GM18907 (cell line): ENCODE results near the gene MEI4.
"Not testable (repeated sequence)": the region's sequence is repeated elsewhere in the genome, so short reads cannot be mapped to it uniquely, and the experiment has no call there.

Source experiments
- ATAC-seq: cut with Tn5 transposase; IDR thresholded peaks from one replicate; pipeline ENCODE4 v1.9.1; 2021; ENCODE audit warnings: mild to moderate bottlenecking, moderate library complexity; ENCODE audit not compliant: unreplicated experiment

MEI4 gene

GRCh38 chr6:77652739-77653138 is at the start of gene MEI4:
MEI4 (plus strand) TSS chr6:77653039; CDS start chr6:77690672, 37,633 bp downstream.
- ATAC-seq: no peak

DNA sequence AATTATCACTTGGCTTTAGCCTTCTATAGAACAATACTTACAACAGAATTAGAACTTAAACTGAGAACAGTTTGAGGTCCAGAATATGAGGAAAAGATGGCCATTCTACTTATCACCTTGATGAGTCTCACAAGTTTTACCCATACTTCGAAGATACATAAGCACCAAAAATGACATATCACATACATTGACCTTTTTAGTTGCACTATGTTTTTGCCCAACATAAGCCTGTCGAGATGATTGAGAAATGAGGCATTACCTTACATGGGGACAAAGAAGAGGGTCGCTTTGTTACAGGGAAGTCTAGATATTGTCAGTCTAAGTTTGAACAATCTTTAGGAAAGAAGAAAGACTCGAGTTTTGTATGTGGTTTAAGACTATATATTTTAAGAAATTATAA is 48.4 kb upstream of the MEI4 start:
- no peak for ATAC-seq

DNA sequence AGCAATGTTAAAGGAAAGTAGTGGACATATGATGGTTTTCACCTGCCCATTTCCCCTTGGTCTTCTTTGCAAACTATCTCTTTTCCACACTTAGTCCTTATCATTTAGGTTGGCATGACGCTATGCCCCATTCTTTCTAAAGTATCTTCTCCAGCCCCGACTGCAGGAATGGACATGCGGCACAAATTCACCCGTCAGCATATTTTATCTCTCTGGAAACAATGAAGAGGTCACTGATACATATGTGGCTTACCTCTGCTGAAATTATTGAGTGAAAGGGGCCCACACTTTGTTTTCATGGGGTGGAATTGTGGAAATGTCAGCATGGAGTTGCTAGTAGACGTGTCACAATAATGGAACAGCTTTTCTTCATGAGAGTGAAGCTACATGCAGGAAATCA is 45.8 kb upstream of the MEI4 start:
- ATAC-seq: no peak

DNA sequence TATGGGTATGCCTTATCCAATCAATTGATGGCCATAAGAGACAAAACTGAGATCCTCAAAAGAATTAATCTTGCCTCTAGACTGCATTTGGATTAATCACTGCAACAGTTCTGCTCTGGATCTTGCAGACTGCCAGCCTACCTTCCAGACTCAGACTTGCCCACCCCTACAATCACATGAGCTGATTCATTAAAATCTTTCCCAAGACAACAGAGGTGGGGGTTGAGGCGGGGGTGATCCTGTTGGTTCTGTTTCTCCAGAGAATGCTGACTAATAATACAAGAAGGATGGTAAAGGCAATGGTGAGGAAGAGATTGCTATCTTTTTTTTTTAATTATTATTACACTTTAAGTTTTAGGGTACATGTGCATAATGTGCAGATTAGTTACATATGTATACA is 43.7 kb upstream of the MEI4 start:
- ATAC-seq: no peak

DNA sequence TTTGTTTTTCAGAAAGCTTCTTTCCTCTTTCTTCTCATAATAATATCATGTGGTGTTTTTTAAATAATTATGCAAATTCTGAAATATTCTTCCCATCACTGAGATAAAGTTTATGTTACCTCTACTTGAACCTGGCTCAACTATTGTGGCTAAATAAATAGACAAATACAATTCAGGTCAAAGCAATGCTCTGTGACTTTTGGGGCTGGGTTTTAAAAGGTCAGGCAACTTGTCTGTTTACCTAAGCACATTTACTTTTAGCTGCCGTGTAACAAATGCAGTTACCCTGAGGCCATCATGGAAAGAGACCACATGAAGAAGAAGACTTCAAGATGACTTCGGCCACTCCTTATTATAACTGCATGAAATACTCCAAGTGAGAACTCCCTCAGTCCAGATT is 33.7 kb upstream of the MEI4 start:
- no peak for ATAC-seq

- peak; percentile 61 for ATAC-seq
These were observed 32.5 kb upstream of the MEI4 start for GRCh38 chr6:77620278-77620882.

- ATAC-seq: no peak
These were observed 28.3 kb upstream of the MEI4 start for GRCh38 chr6:77624515-77624914.

- ATAC-seq: no peak
These were observed 26.4 kb upstream of the MEI4 start for GRCh38 chr6:77626426-77626825.

DNA sequence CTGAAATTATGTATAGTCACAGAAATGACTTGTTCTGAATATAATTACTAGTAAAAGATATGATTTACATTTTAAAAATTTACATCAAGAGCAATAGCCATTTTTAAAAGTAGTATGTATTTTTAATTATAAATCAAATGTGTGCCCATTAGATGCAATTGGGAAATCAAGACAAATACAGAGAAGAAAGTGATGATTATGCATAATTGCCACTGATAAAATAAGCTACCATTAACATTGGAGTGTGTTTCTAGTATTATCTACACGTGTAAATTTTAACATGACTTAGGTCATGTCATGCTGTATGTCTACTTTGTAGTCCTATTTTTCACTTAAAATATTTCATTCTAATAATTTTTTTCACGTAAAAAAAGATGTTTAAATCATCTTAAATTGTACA is 22.8 kb upstream of the MEI4 start:
- ATAC-seq: no peak

- ATAC-seq: no peak
These were observed 19.4 kb upstream of the MEI4 start for GRCh38 chr6:77633471-77633870.

DNA sequence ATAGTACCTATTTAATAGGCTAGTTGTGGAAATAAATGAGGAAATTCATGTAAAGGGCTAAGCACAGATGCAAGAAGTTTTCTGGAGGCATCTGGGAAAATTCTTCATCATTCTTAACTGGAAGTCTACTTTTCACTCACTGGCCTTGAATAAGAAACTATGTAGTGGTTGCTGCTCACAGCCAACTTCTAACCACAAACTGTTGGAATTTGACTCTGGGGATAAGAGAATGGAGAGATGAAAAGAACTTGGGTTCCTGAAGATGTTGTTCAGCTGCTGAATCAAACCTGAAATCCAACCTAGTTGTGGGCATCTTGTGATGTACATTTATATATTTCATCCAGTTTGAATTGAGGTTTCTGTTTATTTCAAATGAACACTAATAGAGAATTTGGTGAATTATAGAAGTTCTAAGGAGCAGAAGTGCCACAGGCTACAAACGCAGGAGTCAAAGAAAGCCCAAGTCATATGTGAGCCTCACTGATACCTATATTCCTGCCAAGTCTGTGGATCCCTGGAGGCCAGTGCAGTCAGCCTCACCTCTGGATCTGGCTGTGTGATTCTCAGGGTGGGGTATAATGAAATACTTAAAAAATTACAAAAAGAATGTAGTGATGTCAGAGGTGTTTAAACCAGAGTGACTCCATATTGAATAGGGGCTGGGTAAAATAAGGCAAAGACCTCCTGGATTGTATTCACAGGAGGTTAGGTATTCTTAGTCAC is 18.7 kb upstream of the MEI4 start:
- no peak for ATAC-seq

DNA sequence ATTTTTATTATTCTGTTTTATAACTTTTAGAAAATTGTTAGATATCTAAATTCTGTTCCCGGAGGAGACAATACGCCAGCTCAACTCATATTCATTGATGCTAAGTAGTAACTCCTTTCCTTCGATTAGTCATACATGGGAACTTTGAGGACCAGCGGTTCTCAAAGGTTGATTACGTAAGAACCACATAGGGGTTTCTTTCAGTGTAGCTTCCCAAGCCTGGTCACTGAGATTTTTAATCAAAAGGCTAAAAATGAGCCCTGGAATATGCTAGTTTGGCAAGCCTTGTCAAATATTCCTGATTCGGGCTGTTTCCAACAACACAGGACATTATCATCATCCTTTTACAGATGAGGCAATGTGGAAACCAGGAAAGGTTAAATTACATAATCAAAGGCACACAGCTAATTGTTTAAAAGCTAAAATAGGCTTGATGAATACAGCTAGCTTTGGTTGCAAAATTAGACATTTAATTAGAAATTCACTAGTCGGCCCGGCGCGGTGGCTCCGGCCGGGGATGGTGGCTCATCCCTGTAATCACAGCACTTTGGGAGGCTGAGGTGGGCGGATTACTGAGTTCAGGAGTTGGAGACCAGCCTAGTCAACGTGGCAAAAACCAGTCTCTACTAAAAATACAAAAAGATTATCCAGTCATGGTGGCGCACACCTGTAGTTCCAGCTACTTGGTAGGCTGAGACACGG is 14.6 kb upstream of the MEI4 start:
- ATAC-seq: no peak

DNA sequence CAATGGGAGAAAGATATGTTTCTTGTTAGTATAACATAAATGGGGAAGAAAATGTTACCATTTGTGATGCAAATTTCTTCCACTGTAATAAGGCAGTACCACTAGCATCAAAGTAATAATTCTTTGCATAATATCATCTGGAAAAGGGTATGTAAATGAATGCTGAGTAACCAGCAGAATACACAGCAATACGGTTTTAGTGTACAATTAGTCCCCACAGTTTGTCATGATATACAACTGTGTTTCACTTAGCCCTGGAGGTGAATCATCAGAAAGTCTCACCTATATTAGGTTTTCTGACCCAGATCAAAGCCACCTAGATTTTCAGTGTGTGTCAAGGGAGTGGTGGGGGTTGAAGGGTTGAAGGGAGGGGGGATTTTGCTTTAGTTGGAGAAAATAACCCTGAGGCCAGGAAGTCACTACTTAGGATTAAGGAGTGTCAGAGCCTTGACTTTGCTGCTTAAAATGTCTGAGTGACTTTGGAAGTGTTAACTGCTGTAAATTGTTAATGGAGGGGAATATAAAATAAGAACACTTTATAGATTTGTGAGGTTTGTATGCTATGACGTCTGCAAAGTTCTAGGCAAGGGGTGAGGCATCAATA is 8.6 kb upstream of the MEI4 start:
- ATAC-seq: no peak

DNA sequence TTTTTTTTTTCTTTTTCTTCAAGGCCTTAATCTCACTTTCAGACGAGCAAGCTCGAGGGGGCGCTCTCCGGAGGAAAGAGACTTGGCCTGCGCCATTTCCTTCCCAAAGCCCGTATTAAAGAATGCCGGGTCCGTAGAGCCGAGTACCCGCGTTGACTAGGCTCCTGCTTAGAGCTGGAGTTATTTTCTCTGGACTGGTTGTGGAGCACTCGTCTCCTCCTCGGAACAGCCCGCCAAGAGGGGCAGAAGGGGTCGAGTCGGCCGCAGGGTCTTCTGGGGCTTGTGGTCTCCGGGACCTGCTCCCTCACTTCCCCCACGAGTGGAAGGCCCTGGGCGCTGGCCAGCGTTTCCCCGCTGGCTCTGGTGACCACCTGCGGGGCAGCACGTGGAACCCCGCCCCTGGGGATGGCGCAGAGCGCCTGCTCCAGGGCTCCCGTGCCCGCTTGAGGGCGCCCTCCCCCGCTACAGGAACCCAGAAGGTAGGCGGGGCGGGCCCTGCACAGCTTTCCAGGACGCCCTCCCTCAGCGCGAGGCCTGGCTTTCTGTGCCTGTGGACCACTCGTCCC is 2.7 kb upstream of the MEI4 start:
- ATAC-seq: no peak

GRCh38 chr6:77653816-77654215 is 977 bp downstream of the MEI4 start:
- no peak for ATAC-seq

DNA sequence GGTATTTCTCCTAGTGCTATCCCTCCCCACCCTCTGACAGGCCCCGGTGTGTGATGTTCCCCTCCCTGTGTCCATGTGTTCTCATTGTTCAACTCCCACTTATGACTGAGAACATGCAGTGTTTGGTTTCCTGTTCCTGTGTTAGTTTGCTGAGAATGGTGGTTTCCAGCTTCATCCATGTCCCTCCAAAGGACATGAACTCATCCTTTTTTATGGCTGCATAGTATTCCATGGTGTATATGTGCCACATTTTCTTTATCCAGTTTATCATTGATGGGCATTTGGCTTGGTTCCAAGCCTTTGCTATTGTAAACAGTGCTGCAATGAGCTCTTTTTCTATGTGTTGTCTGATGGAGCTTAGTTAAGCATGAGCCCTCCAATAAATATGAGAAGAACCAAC is 2.2 kb downstream of the MEI4 start:
- ATAC-seq: not testable (repeated sequence)

DNA sequence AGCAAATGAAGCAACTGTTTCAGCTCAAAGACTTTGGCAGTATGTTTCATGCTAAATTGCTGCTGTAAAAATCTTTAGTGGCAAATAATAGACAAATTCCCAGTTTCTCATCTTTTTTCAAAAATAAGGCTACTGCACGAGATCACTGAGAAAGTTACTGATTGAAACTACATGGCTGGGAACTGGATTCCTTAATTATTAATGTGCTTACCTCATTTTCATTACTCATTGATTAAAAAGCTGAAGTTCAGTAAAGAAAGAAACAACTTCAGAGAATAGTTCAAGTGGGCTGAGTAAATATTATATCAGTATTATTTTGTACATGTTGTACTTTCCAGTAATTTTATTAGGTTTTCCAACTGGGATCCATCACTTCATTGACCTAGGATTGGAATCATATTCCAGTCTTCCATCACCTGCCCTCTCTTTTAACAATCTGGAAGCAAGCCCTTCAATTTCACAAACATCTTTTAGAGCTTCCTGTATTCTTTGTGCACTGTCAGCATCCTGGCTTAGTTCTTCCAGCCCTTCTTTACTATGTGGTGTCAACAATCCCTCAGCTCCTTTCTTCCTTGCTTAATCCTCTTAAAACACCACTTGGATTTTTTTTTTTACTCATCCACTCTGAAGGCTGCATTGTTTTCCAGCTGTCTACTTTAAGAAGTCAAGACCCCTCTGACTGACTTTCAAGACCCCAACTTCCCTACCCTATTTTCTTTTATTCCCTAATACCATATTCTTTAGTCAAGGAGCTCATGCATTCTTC is 4.3 kb downstream of the MEI4 start:
- ATAC-seq: no peak

- ATAC-seq: no peak
These were observed 13.5 kb downstream of the MEI4 start for GRCh38 chr6:77666340-77666739.

- no peak for ATAC-seq
These were observed 14.0 kb downstream of the MEI4 start for GRCh38 chr6:77666846-77667245.

DNA sequence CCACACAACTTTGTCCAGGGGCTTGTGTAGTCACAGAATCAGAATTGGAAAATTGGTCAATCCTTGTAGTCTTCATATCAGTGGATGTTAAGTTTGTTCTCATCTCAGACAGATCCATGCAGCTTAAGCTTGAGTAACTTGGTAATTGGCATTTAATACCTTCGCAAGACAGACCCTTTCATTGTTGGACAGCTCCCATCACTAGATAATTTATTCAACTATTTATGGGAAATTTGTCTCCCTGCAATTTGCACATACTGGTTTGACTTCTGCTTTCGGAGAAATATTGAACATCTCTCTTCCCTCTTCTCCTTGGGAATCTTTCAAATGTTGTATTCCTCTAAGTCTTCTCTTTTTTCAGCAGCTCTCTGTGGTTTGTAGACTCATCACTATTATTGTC is 17.1 kb downstream of the MEI4 start:
- no peak for ATAC-seq

DNA sequence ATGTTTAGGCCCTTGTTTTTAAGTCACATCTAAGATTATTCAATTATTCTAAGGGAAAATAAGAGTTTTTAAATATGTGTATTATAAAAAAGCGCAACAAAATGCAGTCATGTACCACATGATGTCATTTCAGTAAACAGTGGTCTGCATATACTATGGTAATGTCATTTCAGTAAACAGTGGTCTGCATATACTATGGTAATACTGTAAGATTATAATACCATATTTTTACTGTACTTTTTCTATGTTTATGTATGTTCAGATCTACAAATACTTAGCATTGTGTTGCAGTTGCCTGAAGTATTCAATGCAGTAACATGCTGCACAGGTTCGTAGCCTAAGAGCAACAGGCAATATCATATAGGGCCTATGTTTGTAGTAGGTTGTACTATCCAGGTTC is 21.4 kb downstream of the MEI4 start:
- ATAC-seq: no peak
